CD8-positive, alpha-beta memory T cell (primary cell): ENCODE data around the gene POLD3. TPM values are rescaled to one million over a fixed set of nuclear protein-coding genes. Genes with fewer than 3 reads are reported as not detected.

Source experiments
- CTCF ChIA-PET: fragments of 350-600 bp; sonication (Branson Sonifier 250); formaldehyde crosslinking; loops from one replicate; lab custom pipeline; 2021; ENCODE audit warnings: antibody characterized with exemption; lab: Charles Lee
- POLR2A ChIA-PET: fragments of 350-600 bp; sonication (Branson Sonifier 250); formaldehyde crosslinking; loops from one replicate; lab custom pipeline; 2021; ENCODE audit warnings: antibody characterized with exemption; lab: Charles Lee
- DNase-seq, 5 donors: peaks; one replicate each; pipeline versions ENCODE4 v3.0.0 to v3.0.0-alpha.2; 2020 to 2022; ENCODE audit warnings: mixed read lengths in 1 of 5
- H3K27ac ChIP-seq: one replicate; pipeline ENCODE4 v1.7.0; 2013; ENCODE audit warnings: low read depth, mild to moderate bottlenecking, low read length, moderate library complexity
- H3K27me3 ChIP-seq: 2 replicates; pipeline ENCODE4 v1.7.0; 2013; ENCODE audit warnings: low read length, mild to moderate bottlenecking; ENCODE audit not compliant: insufficient read depth, poor library complexity, severe bottlenecking
- H3K36me3 ChIP-seq: 2 replicates; pipeline ENCODE4 v1.7.0; 2013; ENCODE audit warnings: mild to moderate bottlenecking, low read length, moderate library complexity; ENCODE audit not compliant: insufficient read depth
- H3K4me1 ChIP-seq: 2 replicates; pipeline ENCODE4 v1.7.0; 2013; ENCODE audit warnings: mild to moderate bottlenecking, low read length, moderate library complexity; ENCODE audit not compliant: insufficient read depth
- H3K4me3 ChIP-seq: 2 replicates; pipeline ENCODE4 v1.7.0; 2013; ENCODE audit warnings: mild to moderate bottlenecking, low read length
- H3K9me3 ChIP-seq: 2 replicates; pipeline ENCODE4 v1.7.0; 2013; ENCODE audit warnings: mild to moderate bottlenecking, low read length
- H3K27ac Mint-ChIP-seq, 8 donors: one replicate each; pipeline ENCODE4 v1.8.0; 2020 to 2021; ENCODE audit warnings: mixed read lengths in 8 of 8, mild to moderate bottlenecking in 6 of 8, inconsistent platforms in 3 of 8, moderate library complexity in 3 of 8
- H3K27me3 Mint-ChIP-seq, 2 donors: one replicate each; pipeline ENCODE4 v1.8.0; 2020 to 2021; ENCODE audit warnings: mixed read lengths in 2 of 2, mild to moderate bottlenecking in 1 of 2, moderate library complexity in 1 of 2
- H3K36me3 Mint-ChIP-seq, 3 donors: one replicate each; pipeline ENCODE4 v1.8.0; 2020 to 2021; ENCODE audit warnings: mixed read lengths in 3 of 3, inconsistent platforms in 1 of 3, mild to moderate bottlenecking in 1 of 3
- H3K4me1 Mint-ChIP-seq, 3 donors: one replicate each; pipeline ENCODE4 v1.8.0; 2020 to 2021; ENCODE audit warnings: mixed read lengths in 3 of 3, inconsistent platforms in 1 of 3, mild to moderate bottlenecking in 1 of 3
- H3K4me3 Mint-ChIP-seq, 7 donors: one replicate each; pipeline ENCODE4 v1.8.0; 2020 to 2021; ENCODE audit warnings: mixed read lengths in 7 of 7, mild to moderate bottlenecking in 6 of 7, moderate library complexity in 4 of 7, inconsistent platforms in 2 of 7
- H3K9me3 Mint-ChIP-seq, 5 donors: one replicate each; pipeline ENCODE4 v1.8.0; 2020 to 2022; ENCODE audit warnings: mixed read lengths in 5 of 5, mild to moderate bottlenecking in 3 of 5, moderate library complexity in 2 of 5, inconsistent platforms in 1 of 5
- polyA plus RNA-seq: library from polyadenylated mRNA; unstranded; fragments of 300-500 nt; fragmentation: Illumina TruSeq; gene quantifications from one replicate; pipeline ENCODE4 v1.2.3, GENCODE V29; 2021
- total RNA-seq, 2 experiments: library from RNA; stranded (reverse); gene quantifications; one replicate each; pipeline ENCODE4 v1.2.3, GENCODE V29; 2021

POLD3 gene
- total and polyA plus RNA-seq, 3 experiments from 2014 or later, result 20.7 to 57.5 (median 53.8) TPM

- Mint-ChIP-seq H3K4me3 (no peak overlapping the region), H3K27me3 (peaks cover 16 to 35% of the 10 kb centered on the region in 2 donors)
- CTCF ChIA-PET, result no interaction called here
These were observed 32.5 kb upstream of the POLD3 start for GRCh38 chr11:74559934-74560309.

GRCh38 chr11:74566146-74566960 is 26.0 kb upstream of the POLD3 start:
- Histone ChIP-seq H3K27ac (no peak overlapping the region), H3K27me3 (no peaks in the 10 kb centered on the region), H3K4me1 (no peaks in the 10 kb centered on the region), H3K4me3 (no peak overlapping the region), H3K9me3 (no peaks in the 10 kb centered on the region), H3K36me3 (no peaks in the 10 kb centered on the region)
- no peaks in the 10 kb centered on the region for H3K36me3 Mint-ChIP-seq
- DNase-seq, result no peak
- no peak overlapping the region for H3K27ac Mint-ChIP-seq
- H3K9me3 Mint-ChIP-seq, result peaks cover 0 to 9% (median 3%) of the 10 kb centered on the region in 5 donors
- CTCF ChIA-PET, result interaction anchor here (1.3 kb wide), 1 partner anchor 113 kb away, joined by 6 read pairs; no protein-coding TSS in a partner anchor
- no peaks in the 10 kb centered on the region for H3K4me1 Mint-ChIP-seq
- H3K27me3 Mint-ChIP-seq, result peaks cover 8 to 30% of the 10 kb centered on the region in 2 donors
- POLR2A ChIA-PET, result no interaction called here
- H3K4me3 Mint-ChIP-seq, result no peak overlapping the region

More at GRCh38 chr11:74559934-74560309, 32.5 kb upstream of the POLD3 start:
- H3K36me3 ChIP-seq, result no peaks in the 10 kb centered on the region
- DNase-seq, result no peak
- Mint-ChIP-seq H3K4me1 (no peaks in the 10 kb centered on the region), H3K27ac (no peak overlapping the region), H3K9me3 (peaks cover 2 to 16% (median 6%) of the 10 kb centered on the region in 5 donors), H3K36me3 (peaks cover 0 to 12% (median 0%) of the 10 kb centered on the region in 3 donors)
- no peaks in the 10 kb centered on the region for H3K27me3 ChIP-seq
- no peaks in the 10 kb centered on the region for H3K9me3 ChIP-seq
- POLR2A ChIA-PET, result no interaction called here
- no peaks in the 10 kb centered on the region for H3K4me1 ChIP-seq
- H3K27ac ChIP-seq, result no peak overlapping the region
- no peak overlapping the region for H3K4me3 ChIP-seq

GRCh38 chr11:74568028-74568427 is 24.4 kb upstream of the POLD3 start:
- Histone ChIP-seq H3K36me3 (no peaks in the 10 kb centered on the region), H3K4me1 (no peaks in the 10 kb centered on the region), H3K27me3 (no peaks in the 10 kb centered on the region), H3K4me3 (no peak overlapping the region), H3K27ac (no peak overlapping the region), H3K9me3 (no peaks in the 10 kb centered on the region)
- POLR2A ChIA-PET, result no interaction called here
- CTCF ChIA-PET, result interaction anchor here (0.8 to 3.9 kb wide), 3 partner anchors 114 to 135 kb away, joined by 3 to 24 read pairs (median 3); no protein-coding TSS in a partner anchor
- Mint-ChIP-seq H3K36me3 (no peaks in the 10 kb centered on the region), H3K4me1 (no peaks in the 10 kb centered on the region), H3K9me3 (peaks cover 0 to 3% (median 0%) of the 10 kb centered on the region in 5 donors), H3K27ac (no peak overlapping the region), H3K4me3 (no peak overlapping the region), H3K27me3 (peaks cover 8 to 31% of the 10 kb centered on the region in 2 donors)
- DNase-seq, result no peak

- Mint-ChIP-seq H3K4me3 (no peak overlapping the region), H3K27me3 (peaks cover 10 to 17% of the 10 kb centered on the region in 2 donors), H3K36me3 (no peaks in the 10 kb centered on the region), H3K27ac (no peak overlapping the region), H3K9me3 (no peaks in the 10 kb centered on the region), H3K4me1 (no peaks in the 10 kb centered on the region)
- no peak for DNase-seq
- Histone ChIP-seq H3K36me3 (no peaks in the 10 kb centered on the region), H3K9me3 (no peaks in the 10 kb centered on the region), H3K4me3 (no peak overlapping the region), H3K27ac (no peak overlapping the region), H3K4me1 (no peaks in the 10 kb centered on the region), H3K27me3 (no peaks in the 10 kb centered on the region)
- ChIA-PET CTCF (interaction anchor here (0.9 to 3.9 kb wide), 5 partner anchors 22 to 315 kb away, joined by 3 to 24 read pairs (median 8); partner anchors contain the start of gene POLD3), POLR2A (interaction anchor here (0.5 kb wide), 1 partner anchor 119 kb away, joined by 3 read pairs; no protein-coding TSS in a partner anchor)
These were observed 21.9 kb upstream of the POLD3 start for GRCh38 chr11:74570266-74571061.

- H3K4me3 ChIP-seq, result no peak overlapping the region
- POLR2A ChIA-PET, result interaction anchor here (0.5 kb wide), 1 partner anchor 120 kb away, joined by 3 read pairs; no protein-coding TSS in a partner anchor
- Mint-ChIP-seq H3K36me3 (no peaks in the 10 kb centered on the region), H3K27ac (no peak overlapping the region), H3K27me3 (peaks cover 12 to 17% of the 10 kb centered on the region in 2 donors), H3K4me1 (no peaks in the 10 kb centered on the region), H3K9me3 (no peaks in the 10 kb centered on the region), H3K4me3 (no peak overlapping the region)
- CTCF ChIA-PET, result interaction anchor here (0.9 to 3.9 kb wide), 6 partner anchors 8 to 315 kb away, joined by 3 to 24 read pairs (median 6); partner anchors contain the start of gene POLD3
- no peaks in the 10 kb centered on the region for H3K4me1 ChIP-seq
- H3K27me3 ChIP-seq, result no peaks in the 10 kb centered on the region
- H3K27ac ChIP-seq, result no peak overlapping the region
- no peak for DNase-seq
- H3K36me3 ChIP-seq, result no peaks in the 10 kb centered on the region
- H3K9me3 ChIP-seq, result no peaks in the 10 kb centered on the region
These were observed 21.4 kb upstream of the POLD3 start for GRCh38 chr11:74571062-74571399.

GRCh38 chr11:74572349-74572748 is 20.0 kb upstream of the POLD3 start:
- no peak overlapping the region for H3K27ac Mint-ChIP-seq
- CTCF ChIA-PET, result interaction anchor here (1.2 kb wide), 1 partner anchor 9 kb away, joined by 4 read pairs; no protein-coding TSS in a partner anchor
- H3K9me3 Mint-ChIP-seq, result no peaks in the 10 kb centered on the region
- POLR2A ChIA-PET, result no interaction called here
- Histone ChIP-seq H3K9me3 (no peaks in the 10 kb centered on the region), H3K36me3 (no peaks in the 10 kb centered on the region), H3K27me3 (no peaks in the 10 kb centered on the region), H3K4me1 (no peaks in the 10 kb centered on the region), H3K4me3 (no peak overlapping the region), H3K27ac (no peak overlapping the region)
- H3K36me3 Mint-ChIP-seq, result no peaks in the 10 kb centered on the region
- peaks cover 12 to 17% of the 10 kb centered on the region in 2 donors for H3K27me3 Mint-ChIP-seq
- no peak overlapping the region for H3K4me3 Mint-ChIP-seq
- DNase-seq, result no peak
- H3K4me1 Mint-ChIP-seq, result no peaks in the 10 kb centered on the region

GRCh38 chr11:74574563-74574962 is 17.8 kb upstream of the POLD3 start:
- Mint-ChIP-seq H3K27me3 (peaks cover 12 to 17% of the 10 kb centered on the region in 2 donors), H3K27ac (no peak overlapping the region), H3K4me3 (no peak overlapping the region), H3K36me3 (no peaks in the 10 kb centered on the region), H3K4me1 (no peaks in the 10 kb centered on the region), H3K9me3 (no peaks in the 10 kb centered on the region)
- ChIA-PET POLR2A (no interaction called here), CTCF (no interaction called here)
- no peak for DNase-seq
- H3K36me3 ChIP-seq, result no peaks in the 10 kb centered on the region
- H3K4me3 ChIP-seq, result no peak overlapping the region
- no peaks in the 10 kb centered on the region for H3K9me3 ChIP-seq
- no peak overlapping the region for H3K27ac ChIP-seq
- H3K4me1 ChIP-seq, result no peaks in the 10 kb centered on the region
- H3K27me3 ChIP-seq, result no peaks in the 10 kb centered on the region
